NCI-H748 (cell line): Measurements from ENCODE around the gene ARHGEF12.

Experiments
- DNase-seq: peaks from one replicate; lab custom pipeline; 2025; ENCODE audit not compliant: unreplicated experiment; lab: John Stamatoyannopoulos, UW

Gene ARHGEF12

GRCh38 chr11:120335908-120336640 lies at the start of gene ARHGEF12:
ARHGEF12 (plus strand) TSS chr11:120336413; CDS start chr11:120337244, 831 bp downstream.
- DNase-seq, result peak; percentile 93

GRCh38 chr11:120288021-120288420 lies 48.2 kb upstream of the ARHGEF12 start:
- no peak for DNase-seq

GRCh38 chr11:120289426-120289825 lies 46.8 kb upstream of the ARHGEF12 start:
- DNase-seq, result no peak

- no peak for DNase-seq
Measured at GRCh38 chr11:120290956-120291355, 45.3 kb upstream of the ARHGEF12 start.

- no peak for DNase-seq
Measured at GRCh38 chr11:120293038-120293800, 43.0 kb upstream of the ARHGEF12 start.

GRCh38 chr11:120294096-120294495 lies 42.1 kb upstream of the ARHGEF12 start:
- DNase-seq, result no peak

- no peak for DNase-seq
Measured at GRCh38 chr11:120295099-120295498, 41.1 kb upstream of the ARHGEF12 start.

- no peak for DNase-seq
Measured at GRCh38 chr11:120296554-120296953, 39.7 kb upstream of the ARHGEF12 start.

GRCh38 chr11:120298461-120298860 lies 37.8 kb upstream of the ARHGEF12 start:
- DNase-seq, result no peak

GRCh38 chr11:120302001-120302805 lies 34.0 kb upstream of the ARHGEF12 start:
- DNase-seq, result no peak

- DNase-seq, result no peak
Measured at GRCh38 chr11:120303004-120303637, 33.1 kb upstream of the ARHGEF12 start.

GRCh38 chr11:120304526-120304925 lies 31.7 kb upstream of the ARHGEF12 start:
- no peak for DNase-seq

GRCh38 chr11:120305286-120305685 lies 30.9 kb upstream of the ARHGEF12 start:
- DNase-seq, result no peak

GRCh38 chr11:120306519-120307242 lies 29.5 kb upstream of the ARHGEF12 start:
- no peak for DNase-seq

- DNase-seq, result no peak
Measured at GRCh38 chr11:120307476-120307875, 28.7 kb upstream of the ARHGEF12 start.

GRCh38 chr11:120308081-120308480 lies 28.1 kb upstream of the ARHGEF12 start:
- no peak for DNase-seq

- peak; percentile 14 for DNase-seq
Measured at GRCh38 chr11:120310870-120311269, 25.3 kb upstream of the ARHGEF12 start.

GRCh38 chr11:120314861-120315260 lies 21.4 kb upstream of the ARHGEF12 start:
- DNase-seq, result no peak

GRCh38 chr11:120316880-120317688 lies 19.1 kb upstream of the ARHGEF12 start:
- peak; percentile 52 for DNase-seq
